ENCODE measurements around the gene ELMO2.
A peak's percentile ranks its signal among the peaks of the same experiment; 100 is the strongest.

ELMO2 gene

GRCh38 chr20:46358346-46359058 is 47.9 kb downstream of the ELMO2 start:
- no peak overlapping the region for H3K27ac Mint-ChIP-seq
- no peak for DNase-seq
- H3K9me3 Mint-ChIP-seq = no peaks in the 10 kb centered on the region
- no peaks in the 10 kb centered on the region for H3K27me3 Mint-ChIP-seq (ENCODE audit: low read depth, poor library complexity)
- H3K36me3 Mint-ChIP-seq (ENCODE audit: low read depth) = peaks cover 4% of the 10 kb centered on the region
- H3K4me3 Mint-ChIP-seq = no peak overlapping the region
- TF ChIP-seq, protein P1, sequence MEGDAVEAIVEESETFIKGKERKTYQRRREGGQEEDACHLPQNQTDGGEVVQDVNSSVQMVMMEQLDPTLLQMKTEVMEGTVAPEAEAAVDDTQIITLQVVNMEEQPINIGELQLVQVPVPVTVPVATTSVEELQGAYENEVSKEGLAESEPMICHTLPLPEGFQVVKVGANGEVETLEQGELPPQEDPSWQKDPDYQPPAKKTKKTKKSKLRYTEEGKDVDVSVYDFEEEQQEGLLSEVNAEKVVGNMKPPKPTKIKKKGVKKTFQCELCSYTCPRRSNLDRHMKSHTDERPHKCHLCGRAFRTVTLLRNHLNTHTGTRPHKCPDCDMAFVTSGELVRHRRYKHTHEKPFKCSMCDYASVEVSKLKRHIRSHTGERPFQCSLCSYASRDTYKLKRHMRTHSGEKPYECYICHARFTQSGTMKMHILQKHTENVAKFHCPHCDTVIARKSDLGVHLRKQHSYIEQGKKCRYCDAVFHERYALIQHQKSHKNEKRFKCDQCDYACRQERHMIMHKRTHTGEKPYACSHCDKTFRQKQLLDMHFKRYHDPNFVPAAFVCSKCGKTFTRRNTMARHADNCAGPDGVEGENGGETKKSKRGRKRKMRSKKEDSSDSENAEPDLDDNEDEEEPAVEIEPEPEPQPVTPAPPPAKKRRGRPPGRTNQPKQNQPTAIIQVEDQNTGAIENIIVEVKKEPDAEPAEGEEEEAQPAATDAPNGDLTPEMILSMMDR (IDR thresholded peaks at IDR 0.05) = no peak
- peaks cover 42% of the 10 kb centered on the region for H3K4me1 Mint-ChIP-seq

DNA sequence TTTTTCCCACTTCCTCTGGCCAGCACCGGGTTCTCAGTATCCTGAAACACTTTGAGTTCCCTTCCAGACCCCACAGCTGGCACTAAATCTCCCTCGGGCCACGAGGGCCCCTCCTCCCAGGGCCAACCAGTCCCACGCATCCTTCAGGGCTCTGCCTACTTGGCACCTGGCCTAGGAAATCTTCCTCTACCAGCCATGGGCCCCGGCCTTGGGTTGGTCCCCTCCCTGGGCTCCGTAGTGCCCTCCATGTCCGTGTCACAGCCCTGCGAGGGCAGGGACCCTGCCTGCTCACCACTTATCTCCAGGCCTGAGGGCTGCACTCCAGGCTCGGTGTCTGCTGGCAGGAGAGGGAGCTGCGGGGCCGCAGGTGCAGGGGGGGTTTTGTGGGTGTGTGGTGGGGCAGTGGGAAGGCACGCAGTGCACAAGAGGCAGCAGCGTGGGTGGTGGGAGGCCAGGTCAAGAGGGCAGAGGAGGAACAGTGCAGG is 49.3 kb downstream of the ELMO2 start:
- peaks cover 15% of the 10 kb centered on the region for H3K36me3 Mint-ChIP-seq (ENCODE audit: low read depth)
- peaks cover 31% of the 10 kb centered on the region for H3K4me1 Mint-ChIP-seq
- TF ChIP-seq, protein P1 (IDR thresholded peaks at IDR 0.05) = no peak
- H3K27ac Mint-ChIP-seq = peak overlapping the region; percentile 85
- H3K9me3 Mint-ChIP-seq = no peaks in the 10 kb centered on the region
- no peak overlapping the region for H3K4me3 Mint-ChIP-seq
- DNase-seq = no peak
- H3K27me3 Mint-ChIP-seq (ENCODE audit: low read depth, poor library complexity) = no peaks in the 10 kb centered on the region

DNA sequence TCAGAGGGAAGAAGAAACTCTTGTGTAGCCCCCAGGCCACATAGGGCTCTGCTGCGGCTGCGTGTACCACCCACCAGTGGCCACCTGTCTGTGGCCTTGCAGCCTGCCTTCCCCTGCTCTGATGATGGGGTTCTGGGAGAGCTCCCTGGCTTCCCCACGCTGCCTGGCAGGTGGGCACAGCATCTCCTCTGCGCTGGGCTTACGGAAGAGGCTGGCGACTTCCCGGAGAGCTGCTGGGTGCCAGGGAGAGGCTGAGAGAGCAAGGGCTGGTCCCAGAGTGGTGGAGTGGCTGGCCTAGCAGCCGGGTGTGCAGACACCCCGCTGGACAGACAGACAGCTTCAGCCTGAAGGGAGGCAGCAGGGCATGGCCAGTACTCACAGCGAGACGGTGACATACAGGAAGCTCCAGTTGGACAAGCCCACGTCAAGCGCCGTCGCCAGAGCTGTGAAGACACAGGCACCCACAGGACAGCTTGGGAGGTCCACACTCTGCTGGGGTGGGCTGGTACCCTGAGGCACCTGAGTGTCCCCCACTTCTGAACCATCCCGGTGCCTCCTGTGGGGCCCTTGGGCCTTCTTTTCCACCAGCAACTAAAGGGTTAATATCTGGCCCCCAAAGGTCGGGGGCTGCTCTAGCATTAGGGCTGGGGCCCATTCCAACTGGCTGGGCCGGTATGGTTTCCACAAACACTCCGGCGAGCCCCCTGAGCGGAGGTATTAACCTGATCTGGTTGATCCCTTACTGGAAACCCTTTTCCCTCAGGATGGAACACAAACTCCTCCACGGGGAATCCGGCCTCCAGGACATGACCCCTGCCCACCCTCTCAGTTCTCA is 50.0 kb downstream of the ELMO2 start:
- TF ChIP-seq, protein P1 (IDR thresholded peaks at IDR 0.05) = no peak
- no peak for DNase-seq
- peak overlapping the region; percentile 85 for H3K27ac Mint-ChIP-seq
- H3K27me3 Mint-ChIP-seq (ENCODE audit: low read depth, poor library complexity) = no peaks in the 10 kb centered on the region
- no peak overlapping the region for H3K4me3 Mint-ChIP-seq
- peaks cover 27% of the 10 kb centered on the region for H3K4me1 Mint-ChIP-seq
- H3K9me3 Mint-ChIP-seq = no peaks in the 10 kb centered on the region
- peaks cover 16% of the 10 kb centered on the region for H3K36me3 Mint-ChIP-seq (ENCODE audit: low read depth)

DNA sequence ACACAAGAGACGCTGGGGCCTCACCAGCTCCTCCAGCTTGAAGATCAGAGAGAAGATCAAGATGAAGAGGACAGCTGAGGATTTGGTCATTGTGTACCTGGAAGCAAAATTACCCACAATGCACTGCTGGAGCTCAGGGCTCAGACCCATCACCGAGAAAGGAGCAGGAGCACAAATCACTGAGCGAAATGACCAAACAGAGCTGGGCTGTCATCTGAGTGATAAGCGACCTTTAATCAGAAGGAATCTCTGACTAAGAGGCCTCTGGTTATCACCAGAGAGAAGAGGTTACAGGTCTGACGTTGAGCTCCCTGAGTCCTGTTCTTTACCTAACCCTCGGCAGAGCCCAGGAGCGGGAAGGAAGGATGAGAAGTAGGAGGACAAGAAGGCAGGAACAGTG is 50.6 kb downstream of the ELMO2 start:
- TF ChIP-seq, protein P1 (IDR thresholded peaks at IDR 0.05) = no peak
- no peaks in the 10 kb centered on the region for H3K9me3 Mint-ChIP-seq
- no peak overlapping the region for H3K4me3 Mint-ChIP-seq
- no peak for DNase-seq
- H3K4me1 Mint-ChIP-seq = peaks cover 34% of the 10 kb centered on the region
- peaks cover 16% of the 10 kb centered on the region for H3K36me3 Mint-ChIP-seq (ENCODE audit: low read depth)
- no peaks in the 10 kb centered on the region for H3K27me3 Mint-ChIP-seq (ENCODE audit: low read depth, poor library complexity)
- peak overlapping the region; percentile 41 for H3K27ac Mint-ChIP-seq

DNA sequence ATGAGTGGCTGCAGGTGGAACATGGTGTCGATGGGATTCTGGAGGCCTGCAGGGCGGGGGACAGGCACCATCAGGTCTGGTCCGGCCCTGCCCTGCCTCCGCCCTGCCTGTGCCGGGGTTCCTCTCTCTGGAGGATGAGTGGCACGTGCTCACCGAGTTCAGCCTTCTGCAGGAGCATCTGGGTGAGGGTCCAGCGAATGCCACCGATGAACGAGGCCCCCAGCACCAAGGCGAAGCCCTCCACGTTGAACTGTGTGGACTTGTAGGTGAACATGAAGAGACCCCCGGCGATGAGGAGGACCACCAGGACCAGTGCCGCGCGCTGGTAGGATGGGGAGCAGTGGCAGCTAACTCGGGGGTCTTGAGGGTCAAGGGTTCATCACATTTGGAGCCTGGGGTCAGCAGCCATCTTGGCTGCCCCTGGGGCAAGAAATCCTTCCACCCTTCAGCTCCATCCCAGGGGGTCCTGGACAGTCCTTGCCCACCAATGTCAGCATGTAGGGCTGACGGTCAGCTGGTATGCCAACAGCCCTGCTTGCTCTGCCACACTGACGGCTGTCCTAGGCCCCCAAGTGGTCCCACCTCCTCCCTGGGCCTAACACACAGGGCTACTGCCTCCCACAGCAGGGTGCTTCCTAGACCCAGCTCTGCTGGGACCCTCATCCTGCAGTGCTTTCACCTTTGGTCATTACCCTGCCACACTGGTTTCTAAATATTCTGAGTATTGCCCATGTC is 51.3 kb downstream of the ELMO2 start:
- DNase-seq = no peak
- Mint-ChIP-seq H3K27me3 (ENCODE audit: low read depth, poor library complexity) (no peaks in the 10 kb centered on the region), H3K36me3 (ENCODE audit: low read depth) (peaks cover 16% of the 10 kb centered on the region), H3K4me3 (no peak overlapping the region), H3K4me1 (peaks cover 41% of the 10 kb centered on the region), H3K27ac (no peak overlapping the region), H3K9me3 (no peaks in the 10 kb centered on the region)
- TF ChIP-seq, protein P1 (IDR thresholded peaks at IDR 0.05) = no peak

Measured in nephron progenitor cell (in vitro differentiated cells).